A549 treated with AZD2906 at 1 μM for 4 hours (cell line): ENCODE measurements around the gene LIPK. TPM values are rescaled to one million over a fixed set of nuclear protein-coding genes. Genes with fewer than 3 reads are reported as not detected.

ENCODE experiments used
- total RNA-seq: library from RNA; stranded (reverse); fragments of 200-300 nt; extraction: Qiagen RNA extraction; gene quantifications from 5 replicates; pipeline ENCODE4 v1.2.3, GENCODE V29; 2022

LIPK gene, protein sequence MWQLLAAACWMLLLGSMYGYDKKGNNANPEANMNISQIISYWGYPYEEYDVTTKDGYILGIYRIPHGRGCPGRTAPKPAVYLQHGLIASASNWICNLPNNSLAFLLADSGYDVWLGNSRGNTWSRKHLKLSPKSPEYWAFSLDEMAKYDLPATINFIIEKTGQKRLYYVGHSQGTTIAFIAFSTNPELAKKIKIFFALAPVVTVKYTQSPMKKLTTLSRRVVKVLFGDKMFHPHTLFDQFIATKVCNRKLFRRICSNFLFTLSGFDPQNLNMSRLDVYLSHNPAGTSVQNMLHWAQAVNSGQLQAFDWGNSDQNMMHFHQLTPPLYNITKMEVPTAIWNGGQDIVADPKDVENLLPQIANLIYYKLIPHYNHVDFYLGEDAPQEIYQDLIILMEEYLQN
- total RNA-seq: not detected in 5 replicates

DNA sequence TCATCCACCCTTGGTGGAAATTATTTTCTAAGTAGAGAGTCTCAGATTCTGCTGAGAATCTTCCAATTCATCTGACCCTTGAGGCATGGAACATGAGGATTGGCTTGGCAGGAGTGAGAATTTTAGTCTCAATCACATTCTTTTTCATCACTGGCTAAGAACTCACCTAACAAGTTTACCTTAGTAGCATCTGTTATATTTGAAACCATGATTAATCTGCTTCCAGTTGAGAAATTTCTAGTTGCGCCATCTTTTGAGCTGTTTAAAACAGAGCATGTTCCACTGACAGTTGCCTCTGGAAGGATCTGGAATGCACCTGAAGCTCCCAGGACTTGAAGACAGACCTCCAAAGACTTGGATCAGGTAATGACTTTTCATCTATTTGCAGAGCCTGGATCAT, at the start of gene LIPK:
Gene LIPK, plus strand, starts transcription at position 292 of the 400 bp plus-strand sequence. CDS start 18,295 bp downstream, outside the sequence.

DNA sequence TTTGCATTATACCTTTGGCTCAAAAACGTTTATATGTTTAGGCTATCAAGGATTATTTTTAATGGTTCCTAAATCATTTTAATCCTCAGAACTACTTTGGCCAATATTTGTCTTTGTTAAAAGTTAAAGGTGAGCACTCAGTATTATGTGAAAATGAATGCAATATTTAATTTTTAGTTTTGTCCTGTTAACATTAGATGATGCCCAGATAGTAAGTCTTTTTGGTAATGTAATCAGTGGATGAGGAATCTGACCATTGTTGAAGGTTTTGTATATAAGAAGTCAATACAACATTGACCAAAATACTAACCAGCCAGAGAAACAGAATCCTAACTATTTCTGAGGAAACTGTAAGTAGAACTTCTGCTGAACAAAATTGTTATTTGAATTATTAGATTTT, 41.9 kb upstream of the LIPK start, which contains the start of gene LIPF:
Gene LIPF, plus strand, starts transcription at position 301 of the 400 bp plus-strand sequence. CDS start 2,856 bp downstream, outside the sequence.

DNA sequence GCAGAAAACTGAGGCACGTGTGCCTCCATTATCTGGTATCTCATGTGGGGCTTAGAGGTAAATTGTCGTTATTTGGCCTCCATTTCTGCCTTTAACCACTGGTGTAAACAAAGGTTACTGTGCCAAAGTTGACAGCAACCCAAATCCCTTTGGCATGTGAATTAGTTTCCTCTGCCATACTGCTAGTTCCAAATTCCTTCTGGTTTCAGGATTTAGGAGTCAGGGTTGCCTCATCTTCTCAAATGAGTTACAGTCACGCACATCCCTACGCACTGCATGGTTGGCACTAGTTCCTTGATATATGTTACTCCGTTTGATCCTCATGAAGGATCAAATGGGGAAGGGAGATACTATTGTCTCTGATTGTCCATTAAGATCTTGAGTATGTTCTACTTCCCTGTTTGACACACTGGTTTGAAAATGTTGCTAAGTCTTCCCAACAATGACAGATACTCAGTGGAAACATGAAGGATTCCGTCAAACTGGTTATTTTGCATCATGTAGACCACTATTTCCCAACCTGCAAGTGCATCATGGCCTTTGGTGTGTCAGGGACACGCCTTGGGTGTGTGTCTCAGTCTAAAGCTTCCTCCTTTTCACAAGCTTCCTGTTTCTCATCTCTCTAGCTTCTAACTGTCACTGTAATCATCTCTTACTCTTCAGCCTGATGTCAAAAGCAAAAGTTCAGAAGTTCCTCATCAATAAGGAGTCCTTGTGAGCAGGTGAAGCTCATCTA, 53.5 kb downstream of the LIPK start, which contains the start of gene LIPN:
Gene LIPN, plus strand, starts transcription at position 655 of the 736 bp plus-strand sequence. CDS start 1,386 bp downstream, outside the sequence.

Other genes starting within 250 kb of the LIPK start
- 6.9 to 9.3 TPM (median 8.8 TPM) in 5 replicates for gene RNLS, start 122.9 kb upstream of the LIPK start, total RNA-seq
- not detected in 5 replicates for gene LIPJ, start 119.5 kb upstream of the LIPK start, total RNA-seq
- gene LIPF, start 41.8 kb upstream of the LIPK start, total RNA-seq: not detected in 5 replicates
- not detected in 5 replicates for gene LIPN, start 53.8 kb downstream of the LIPK start, total RNA-seq
- not detected in 5 replicates for gene LIPM, start 96.5 kb downstream of the LIPK start, total RNA-seq
- gene ANKRD22, start 145.6 kb downstream of the LIPK start, total RNA-seq: 0.31 to 0.40 TPM (median 0.37 TPM) in 5 replicates
- gene STAMBPL1, start 174.0 kb downstream of the LIPK start, total RNA-seq: 23.1 to 27.7 TPM (median 25.4 TPM) in 5 replicates
- gene ACTA2, start 246.5 kb downstream of the LIPK start, total RNA-seq: 17.2 to 21.9 TPM (median 18.9 TPM) in 5 replicates